Loucy (cell line): ENCODE data around the gene DHRS7B.

Source experiments
- EZH2phosphoT487 ChIP-seq: fragments of 200-600 bp; IDR thresholded peaks from 2 replicates; pipeline ENCODE4 v1.6.1; 2018; ENCODE audit warnings: antibody characterized with exemption, mild to moderate bottlenecking, moderate library complexity, borderline replicate concordance
- TF ChIP-seq, protein P1 (sequence below): fragments of 200-600 bp; sonication (generic); conservative IDR thresholded peaks from 2 replicates; pipeline ENCODE4 v1.5.1; 2014; ENCODE audit warnings: mild to moderate bottlenecking, antibody characterized with exemption, low read length

DNA sequence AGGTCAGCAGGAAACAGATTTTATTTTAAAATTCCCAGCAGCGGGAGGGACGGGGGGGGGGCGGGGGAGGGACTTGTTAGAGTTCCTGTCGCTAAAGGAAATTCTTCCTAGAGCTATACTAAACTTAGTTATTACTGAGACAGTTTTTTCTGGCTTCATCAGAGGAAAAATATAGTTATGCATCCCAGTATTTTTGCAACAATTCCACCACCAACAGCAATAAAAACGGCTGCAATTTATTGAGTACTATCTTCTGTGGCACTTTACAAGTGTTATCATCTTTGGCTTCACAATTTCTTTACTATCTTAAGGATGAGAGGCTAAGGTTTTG, 6.9 kb upstream of the DHRS7B start:
- TF ChIP-seq, protein P1, sequence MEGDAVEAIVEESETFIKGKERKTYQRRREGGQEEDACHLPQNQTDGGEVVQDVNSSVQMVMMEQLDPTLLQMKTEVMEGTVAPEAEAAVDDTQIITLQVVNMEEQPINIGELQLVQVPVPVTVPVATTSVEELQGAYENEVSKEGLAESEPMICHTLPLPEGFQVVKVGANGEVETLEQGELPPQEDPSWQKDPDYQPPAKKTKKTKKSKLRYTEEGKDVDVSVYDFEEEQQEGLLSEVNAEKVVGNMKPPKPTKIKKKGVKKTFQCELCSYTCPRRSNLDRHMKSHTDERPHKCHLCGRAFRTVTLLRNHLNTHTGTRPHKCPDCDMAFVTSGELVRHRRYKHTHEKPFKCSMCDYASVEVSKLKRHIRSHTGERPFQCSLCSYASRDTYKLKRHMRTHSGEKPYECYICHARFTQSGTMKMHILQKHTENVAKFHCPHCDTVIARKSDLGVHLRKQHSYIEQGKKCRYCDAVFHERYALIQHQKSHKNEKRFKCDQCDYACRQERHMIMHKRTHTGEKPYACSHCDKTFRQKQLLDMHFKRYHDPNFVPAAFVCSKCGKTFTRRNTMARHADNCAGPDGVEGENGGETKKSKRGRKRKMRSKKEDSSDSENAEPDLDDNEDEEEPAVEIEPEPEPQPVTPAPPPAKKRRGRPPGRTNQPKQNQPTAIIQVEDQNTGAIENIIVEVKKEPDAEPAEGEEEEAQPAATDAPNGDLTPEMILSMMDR, result no peak
- TF ChIP-seq EZH2phosphoT487, result no peak
